B cell (primary cell): ENCODE data around the gene MALL.
"Not testable (repeated sequence)": the region's sequence is repeated elsewhere in the genome, so short reads cannot be mapped to it uniquely, and the experiment has no call there.

Experiments
- EZH2 ChIP-seq: IDR thresholded peaks from 2 replicates; pipeline ENCODE4 v1.6.1; 2012; ENCODE audit warnings: borderline replicate concordance, low read depth, mild to moderate bottlenecking, moderate library complexity, low read length; ENCODE audit not compliant: insufficient read depth, poor library complexity, severe bottlenecking
- TF ChIP-seq, protein P1 (sequence below): fragments of 200-600 bp; IDR thresholded peaks from one replicate; pipeline ENCODE4 v1.8.0; 2022; ENCODE audit warnings: antibody characterized with exemption, mild to moderate bottlenecking

DNA sequence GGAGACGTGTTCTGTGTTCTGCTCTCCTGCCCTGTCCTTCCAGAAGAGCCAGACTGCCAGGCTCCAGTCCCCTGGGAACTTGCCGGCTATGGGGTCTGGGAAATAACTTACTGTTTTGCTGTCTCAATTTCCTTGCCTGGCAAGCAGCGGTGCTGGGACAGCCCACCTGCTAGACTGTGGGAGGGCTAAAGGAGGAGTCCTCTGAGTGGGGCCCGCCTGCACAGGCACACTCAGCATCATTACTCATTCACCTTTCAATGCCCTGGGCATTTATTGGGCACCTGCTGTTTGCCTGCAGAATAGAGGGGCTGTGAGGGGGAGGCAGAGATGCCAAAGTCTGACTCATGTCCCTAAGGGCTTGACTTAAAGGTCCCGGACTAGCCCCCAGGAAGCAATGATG lies 65.4 kb downstream of the MALL start:
- not testable (repeated sequence) for TF ChIP-seq EZH2
- TF ChIP-seq, protein P1, sequence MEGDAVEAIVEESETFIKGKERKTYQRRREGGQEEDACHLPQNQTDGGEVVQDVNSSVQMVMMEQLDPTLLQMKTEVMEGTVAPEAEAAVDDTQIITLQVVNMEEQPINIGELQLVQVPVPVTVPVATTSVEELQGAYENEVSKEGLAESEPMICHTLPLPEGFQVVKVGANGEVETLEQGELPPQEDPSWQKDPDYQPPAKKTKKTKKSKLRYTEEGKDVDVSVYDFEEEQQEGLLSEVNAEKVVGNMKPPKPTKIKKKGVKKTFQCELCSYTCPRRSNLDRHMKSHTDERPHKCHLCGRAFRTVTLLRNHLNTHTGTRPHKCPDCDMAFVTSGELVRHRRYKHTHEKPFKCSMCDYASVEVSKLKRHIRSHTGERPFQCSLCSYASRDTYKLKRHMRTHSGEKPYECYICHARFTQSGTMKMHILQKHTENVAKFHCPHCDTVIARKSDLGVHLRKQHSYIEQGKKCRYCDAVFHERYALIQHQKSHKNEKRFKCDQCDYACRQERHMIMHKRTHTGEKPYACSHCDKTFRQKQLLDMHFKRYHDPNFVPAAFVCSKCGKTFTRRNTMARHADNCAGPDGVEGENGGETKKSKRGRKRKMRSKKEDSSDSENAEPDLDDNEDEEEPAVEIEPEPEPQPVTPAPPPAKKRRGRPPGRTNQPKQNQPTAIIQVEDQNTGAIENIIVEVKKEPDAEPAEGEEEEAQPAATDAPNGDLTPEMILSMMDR: not testable (repeated sequence)
